HepG2 (cell line): ENCODE measurements around the gene ATP6V1F. TPM values are rescaled to one million over a fixed set of nuclear protein-coding genes. Genes with fewer than 3 reads are reported as not detected.

Source experiments
- ASH2L ChIP-seq: fragments of 300-600, 200-600 bp; sonication (generic); IDR thresholded peaks from 2 replicates; pipeline ENCODE4 v1.7.0; 2017; ENCODE audit warnings: low read depth, mild to moderate bottlenecking, moderate library complexity, mixed read lengths, low read length; ENCODE audit not compliant: insufficient read length
- FLYWCH1 ChIP-seq: sonication (generic); formaldehyde crosslinking; IDR thresholded peaks from 2 replicates; pipeline ENCODE4 v1.8.1; 2023; ENCODE audit warnings: mild to moderate bottlenecking, missing genetic modification reagents
- FOXO4 ChIP-seq: sonication (generic); formaldehyde crosslinking; conservative IDR thresholded peaks from 2 replicates; pipeline ENCODE4 v1.8.1; 2023; ENCODE audit warnings: missing genetic modification reagents
- HOXA3 ChIP-seq: sonication (generic); formaldehyde crosslinking; IDR thresholded peaks from 2 replicates; pipeline ENCODE4 v1.5.0; 2020; ENCODE audit warnings: missing genetic modification reagents
- NR3C1 ChIP-seq: sonication (generic); formaldehyde crosslinking; IDR thresholded peaks from 2 replicates; pipeline ENCODE4 v1.4.0; 2020; ENCODE audit warnings: missing genetic modification reagents
- PHB2 ChIP-seq: fragments of 450-650 bp; IDR thresholded peaks from 2 replicates; pipeline ENCODE4 v1.6.1; 2018; ENCODE audit not compliant: partially characterized antibody
- PPARG ChIP-seq: conservative IDR thresholded peaks from 2 replicates; pipeline ENCODE4 v1.6.1; 2016; ENCODE audit warnings: missing biosample characterization, missing genetic modification reagents
- PRDM4 ChIP-seq: sonication (generic); formaldehyde crosslinking; IDR thresholded peaks from 2 replicates; pipeline ENCODE4 v1.9.0; 2021; ENCODE audit warnings: missing genetic modification reagents, borderline replicate concordance
- SMAD9 ChIP-seq: sonication (generic); formaldehyde crosslinking; IDR thresholded peaks from 2 replicates; pipeline ENCODE4 v1.5.1; 2020; ENCODE audit warnings: mild to moderate bottlenecking, missing genetic modification reagents
- THRA ChIP-seq: sonication (generic); formaldehyde crosslinking; IDR thresholded peaks from 2 replicates; pipeline ENCODE4 v1.4.0; 2020; ENCODE audit warnings: missing genetic modification reagents, borderline replicate concordance
- ZNF33B ChIP-seq: sonication (generic); formaldehyde crosslinking; IDR thresholded peaks from 2 replicates; pipeline ENCODE4 v1.5.1; 2020; ENCODE audit warnings: mild to moderate bottlenecking, missing genetic modification reagents
- ZNF629 ChIP-seq: sonication (generic); formaldehyde crosslinking; conservative IDR thresholded peaks from 2 replicates; pipeline ENCODE4 v1.5.0; 2020; ENCODE audit warnings: missing genetic modification reagents
- ZNF7 ChIP-seq: IDR thresholded peaks from 2 replicates; pipeline ENCODE4 v1.6.1; 2016; ENCODE audit warnings: missing biosample characterization, missing genetic modification reagents
- ZNF713 ChIP-seq: sonication (generic); formaldehyde crosslinking; IDR thresholded peaks from 2 replicates; pipeline ENCODE4 v1.4.0; 2020; ENCODE audit warnings: mild to moderate bottlenecking, missing genetic modification reagents
- ZNF788 ChIP-seq: sonication (generic); formaldehyde crosslinking; IDR thresholded peaks from 2 replicates; pipeline ENCODE4 v1.5.0; 2020; ENCODE audit warnings: mild to moderate bottlenecking, missing genetic modification reagents, borderline replicate concordance
- polyA plus RNA-seq, 8 experiments: library from polyadenylated mRNA; depleted of rRNA in 3 of 8; stranded (reverse) in 7 of 8; unstranded in 1 of 8; fragments of >200 nt; fragmentation: Illumina TruSeq in 4 of 8; extraction: Trizol in 4 of 8; gene quantifications; 2 replicates each; pipeline versions ENCODE4 v1.2.1 to v1.2.3, GENCODE V29; 2011 to 2016; ENCODE audit warnings: low read depth in 4 of 8, missing spikeins in 1 of 8, mixed read lengths in 1 of 8; ENCODE audit not compliant: insufficient read depth in 1 of 8
- total RNA-seq, 5 experiments: library from RNA; depleted of rRNA; stranded (reverse); fragments of >200 nt; fragmentation: Illumina TruSeq; extraction: Trizol; gene quantifications; 2 replicates each; pipeline ENCODE4 v1.2.3, GENCODE V29; 2016; ENCODE audit warnings: low read depth in 1 of 5
- TF ChIP-seq, protein P1 (sequence below): IDR thresholded peaks from 2 replicates; pipeline ENCODE4 v1.6.1; 2016; ENCODE audit warnings: low read depth, missing genetic modification reagents, missing compliant biosample characterization
- TF ChIP-seq, protein P2 (sequence below): sonication (generic); formaldehyde crosslinking; IDR thresholded peaks from 2 replicates; pipeline ENCODE4 v1.4.0; 2020; ENCODE audit warnings: missing genetic modification reagents

Gene ATP6V1F
- total and polyA plus RNA-seq, 2 of the 13 experiments (the other 11 are each of a cell fraction or from before 2014, with no cell fraction given) = 87.2 to 132 TPM

GRCh38 chr7:128862571-128863432 lies at the start of gene ATP6V1F (continued):
- TF ChIP-seq, protein P1, sequence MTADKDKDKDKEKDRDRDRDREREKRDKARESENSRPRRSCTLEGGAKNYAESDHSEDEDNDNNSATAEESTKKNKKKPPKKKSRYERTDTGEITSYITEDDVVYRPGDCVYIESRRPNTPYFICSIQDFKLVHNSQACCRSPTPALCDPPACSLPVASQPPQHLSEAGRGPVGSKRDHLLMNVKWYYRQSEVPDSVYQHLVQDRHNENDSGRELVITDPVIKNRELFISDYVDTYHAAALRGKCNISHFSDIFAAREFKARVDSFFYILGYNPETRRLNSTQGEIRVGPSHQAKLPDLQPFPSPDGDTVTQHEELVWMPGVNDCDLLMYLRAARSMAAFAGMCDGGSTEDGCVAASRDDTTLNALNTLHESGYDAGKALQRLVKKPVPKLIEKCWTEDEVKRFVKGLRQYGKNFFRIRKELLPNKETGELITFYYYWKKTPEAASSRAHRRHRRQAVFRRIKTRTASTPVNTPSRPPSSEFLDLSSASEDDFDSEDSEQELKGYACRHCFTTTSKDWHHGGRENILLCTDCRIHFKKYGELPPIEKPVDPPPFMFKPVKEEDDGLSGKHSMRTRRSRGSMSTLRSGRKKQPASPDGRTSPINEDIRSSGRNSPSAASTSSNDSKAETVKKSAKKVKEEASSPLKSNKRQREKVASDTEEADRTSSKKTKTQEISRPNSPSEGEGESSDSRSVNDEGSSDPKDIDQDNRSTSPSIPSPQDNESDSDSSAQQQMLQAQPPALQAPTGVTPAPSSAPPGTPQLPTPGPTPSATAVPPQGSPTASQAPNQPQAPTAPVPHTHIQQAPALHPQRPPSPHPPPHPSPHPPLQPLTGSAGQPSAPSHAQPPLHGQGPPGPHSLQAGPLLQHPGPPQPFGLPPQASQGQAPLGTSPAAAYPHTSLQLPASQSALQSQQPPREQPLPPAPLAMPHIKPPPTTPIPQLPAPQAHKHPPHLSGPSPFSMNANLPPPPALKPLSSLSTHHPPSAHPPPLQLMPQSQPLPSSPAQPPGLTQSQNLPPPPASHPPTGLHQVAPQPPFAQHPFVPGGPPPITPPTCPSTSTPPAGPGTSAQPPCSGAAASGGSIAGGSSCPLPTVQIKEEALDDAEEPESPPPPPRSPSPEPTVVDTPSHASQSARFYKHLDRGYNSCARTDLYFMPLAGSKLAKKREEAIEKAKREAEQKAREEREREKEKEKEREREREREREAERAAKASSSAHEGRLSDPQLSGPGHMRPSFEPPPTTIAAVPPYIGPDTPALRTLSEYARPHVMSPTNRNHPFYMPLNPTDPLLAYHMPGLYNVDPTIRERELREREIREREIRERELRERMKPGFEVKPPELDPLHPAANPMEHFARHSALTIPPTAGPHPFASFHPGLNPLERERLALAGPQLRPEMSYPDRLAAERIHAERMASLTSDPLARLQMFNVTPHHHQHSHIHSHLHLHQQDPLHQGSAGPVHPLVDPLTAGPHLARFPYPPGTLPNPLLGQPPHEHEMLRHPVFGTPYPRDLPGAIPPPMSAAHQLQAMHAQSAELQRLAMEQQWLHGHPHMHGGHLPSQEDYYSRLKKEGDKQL = no peak
- TF ChIP-seq ZNF33B (CRISPR knock-in tag) = no peak; the same call in 1 of the 2 replicates
- TF ChIP-seq PRDM4 (CRISPR knock-in tag) = no peak
- no peak for TF ChIP-seq ZNF629 (CRISPR knock-in tag)
- no peak for TF ChIP-seq THRA (CRISPR knock-in tag)
- TF ChIP-seq FLYWCH1 (CRISPR knock-in tag) = no peak
- TF ChIP-seq HOXA3 = peak; percentile 32; the same call in 1 of the 2 replicates
- no peak for TF ChIP-seq FOXO4 (CRISPR knock-in tag)
- TF ChIP-seq, protein P2, sequence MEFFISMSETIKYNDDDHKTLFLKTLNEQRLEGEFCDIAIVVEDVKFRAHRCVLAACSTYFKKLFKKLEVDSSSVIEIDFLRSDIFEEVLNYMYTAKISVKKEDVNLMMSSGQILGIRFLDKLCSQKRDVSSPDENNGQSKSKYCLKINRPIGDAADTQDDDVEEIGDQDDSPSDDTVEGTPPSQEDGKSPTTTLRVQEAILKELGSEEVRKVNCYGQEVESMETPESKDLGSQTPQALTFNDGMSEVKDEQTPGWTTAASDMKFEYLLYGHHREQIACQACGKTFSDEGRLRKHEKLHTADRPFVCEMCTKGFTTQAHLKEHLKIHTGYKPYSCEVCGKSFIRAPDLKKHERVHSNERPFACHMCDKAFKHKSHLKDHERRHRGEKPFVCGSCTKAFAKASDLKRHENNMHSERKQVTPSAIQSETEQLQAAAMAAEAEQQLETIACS (CRISPR knock-in tag) = no peak
- TF ChIP-seq ZNF788 (CRISPR knock-in tag) = peak; percentile 43; the same call in 1 of the 2 replicates
- no peak for TF ChIP-seq ZNF7 (CRISPR knock-in tag)
- no peak for TF ChIP-seq NR3C1 (CRISPR knock-in tag)
- TF ChIP-seq ZNF713 (CRISPR knock-in tag) = no peak
- no peak for TF ChIP-seq SMAD9 (CRISPR knock-in tag)
- TF ChIP-seq PHB2 = no peak
- no peak for TF ChIP-seq PPARG (CRISPR knock-in tag)
- peak; percentile 39 for TF ChIP-seq ASH2L
